Activated T-cell treated with anti-CD3 and anti-CD28 coated beads for 48 hours (primary cell): Measurements from ENCODE around the gene RNF31.
"Not testable (repeated sequence)": the region's sequence is repeated elsewhere in the genome, so short reads cannot be mapped to it uniquely, and the experiment has no call there.

Experiments used
- DNase-seq: peaks from one replicate; pipeline ENCODE4 v3.0.0-alpha.2; 2020; ENCODE audit warnings: low read depth

The RNF31 gene

DNA sequence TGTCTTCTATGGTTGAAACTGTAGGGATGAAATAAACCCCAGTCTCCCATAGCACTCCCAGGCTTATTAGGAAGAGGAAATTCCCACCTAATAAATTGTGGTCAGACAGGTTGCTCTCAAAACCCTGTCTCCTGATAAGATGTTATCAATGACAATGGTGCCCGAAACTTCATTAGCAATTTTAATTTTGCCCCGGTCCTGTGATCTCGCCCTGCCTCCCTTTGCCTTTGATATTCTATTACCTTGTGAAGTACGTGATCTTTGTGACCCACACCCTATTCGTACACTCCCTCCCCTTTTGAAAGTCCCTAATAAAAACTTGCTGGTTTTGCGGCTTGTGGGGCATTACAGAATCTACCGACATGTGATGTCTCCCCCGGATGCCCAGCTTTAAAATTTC is 55.2 kb downstream of the RNF31 start:
- DNase-seq = not testable (repeated sequence)

DNA sequence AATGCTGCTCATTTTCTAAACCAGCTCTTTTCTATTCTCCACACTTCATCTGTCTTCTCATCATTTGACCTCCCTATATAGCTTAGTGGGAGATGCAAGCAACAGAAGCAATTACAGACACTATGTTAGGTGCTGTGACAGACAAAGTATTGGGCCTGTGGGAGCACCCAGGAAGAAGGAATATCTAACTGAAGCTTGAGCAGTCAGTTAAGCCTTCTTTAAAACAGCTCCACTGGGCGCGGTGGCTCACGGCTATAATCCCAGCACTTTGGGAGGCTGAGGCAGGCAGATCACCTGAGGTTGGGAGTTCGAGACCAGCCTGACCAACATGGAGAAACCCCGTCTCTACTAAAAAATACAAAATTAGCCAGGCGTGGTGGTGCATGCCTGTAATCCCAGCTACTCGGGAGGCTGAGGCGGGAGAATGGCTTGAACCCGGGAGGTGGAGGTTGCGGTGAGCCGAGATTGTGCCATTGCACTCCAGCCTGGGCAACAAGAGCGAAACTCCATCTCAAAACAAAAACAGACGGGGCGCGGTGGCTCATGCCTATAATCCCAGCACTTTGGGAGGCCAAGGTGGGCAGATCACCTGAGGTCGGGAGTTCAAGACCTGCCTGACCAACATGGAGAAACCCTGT is 56.1 kb downstream of the RNF31 start:
- not testable (repeated sequence) for DNase-seq

DNA sequence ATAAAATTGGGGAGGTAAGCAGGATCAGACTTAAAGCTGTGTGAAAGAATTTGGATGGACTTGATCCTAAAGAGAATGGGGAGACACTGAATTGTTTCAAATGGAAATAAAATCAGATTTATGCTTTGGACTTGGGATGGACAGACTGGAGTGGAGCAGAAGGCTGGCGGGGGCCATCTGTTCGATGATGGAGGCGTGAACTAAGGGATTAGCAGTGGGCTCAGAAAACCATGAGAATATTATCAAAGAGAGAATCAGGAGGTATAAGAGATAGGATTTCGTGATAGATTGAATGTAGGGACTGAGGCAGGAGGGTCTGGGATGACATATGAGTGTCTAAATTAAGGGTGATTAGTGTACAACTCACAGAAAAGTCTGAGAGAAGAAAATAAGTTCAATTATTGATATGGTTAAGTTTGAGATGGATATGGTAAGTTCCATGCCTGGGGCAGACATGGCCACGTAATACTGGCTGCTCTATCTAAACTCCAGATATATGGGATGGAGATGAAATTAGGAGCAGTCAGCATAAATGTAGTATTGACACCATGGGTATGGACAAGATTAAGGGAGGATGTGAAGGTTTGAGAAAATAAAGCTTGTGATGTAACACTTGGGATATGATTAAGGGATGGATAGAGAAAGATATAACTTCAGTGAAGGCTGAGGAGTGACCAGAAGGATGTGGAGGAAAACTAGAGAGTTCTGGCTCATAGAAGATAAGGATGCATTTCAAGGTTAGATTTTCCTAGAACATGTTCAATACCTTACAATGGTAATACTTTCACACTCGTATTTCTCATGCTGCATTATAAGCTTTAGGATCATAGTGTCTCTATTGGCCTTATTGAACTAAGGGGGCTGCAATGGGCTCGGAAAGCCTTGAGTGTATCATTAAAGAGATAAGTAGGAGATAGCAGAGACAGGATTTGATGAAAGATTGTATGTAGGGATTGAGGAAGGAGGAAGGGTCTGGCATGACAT is 57.2 kb downstream of the RNF31 start:
- no peak for DNase-seq

GRCh38 chr14:24206260-24207103 is 59.2 kb downstream of the RNF31 start:
- DNase-seq = no peak

GRCh38 chr14:24207104-24207551 is 59.8 kb downstream of the RNF31 start:
- DNase-seq = no peak

- DNase-seq = no peak
Observed at GRCh38 chr14:24207625-24208024, 60.3 kb downstream of the RNF31 start.
